Hepatocyte (in vitro differentiated cells): Measurements from ENCODE around the gene FAM193A.

Experiments used
- EZH2 ChIP-seq: fragments of 200-600 bp; sonication (generic); IDR thresholded peaks from 2 replicates; pipeline ENCODE4 v1.6.1; 2016; ENCODE audit warnings: antibody characterized with exemption, mild to moderate bottlenecking, borderline replicate concordance
- EZH2phosphoT487 ChIP-seq: fragments of 200-600 bp; sonication (generic); IDR thresholded peaks from one replicate; pipeline ENCODE4 v1.6.1; 2018; ENCODE audit warnings: antibody characterized with exemption, mild to moderate bottlenecking, low read depth, moderate library complexity; ENCODE audit not compliant: unreplicated experiment, severe bottlenecking
- TF ChIP-seq, protein P1 (sequence below): fragments of 200-600 bp; sonication (generic); IDR thresholded peaks from 2 replicates; pipeline ENCODE4 v1.5.1; 2016; ENCODE audit warnings: antibody characterized with exemption, mild to moderate bottlenecking; ENCODE audit not compliant: poor library complexity

DNA sequence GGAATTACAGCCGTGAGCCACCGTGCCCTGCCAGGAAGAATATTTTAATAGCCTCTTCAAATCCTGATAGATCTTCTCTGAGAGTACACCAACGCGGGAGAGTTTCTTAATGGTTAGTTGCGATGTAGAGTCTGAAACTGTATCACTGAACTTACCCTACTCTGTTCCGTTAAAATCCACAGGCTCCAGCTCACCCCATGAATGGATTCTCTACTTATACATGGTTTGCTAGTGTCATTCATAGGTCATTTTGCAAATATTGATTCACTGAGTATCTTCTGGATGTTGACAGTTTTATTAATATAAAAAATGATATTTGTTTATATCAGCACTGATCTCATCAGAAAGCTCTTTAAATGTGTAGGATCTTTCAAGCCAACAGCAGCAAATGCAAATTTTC lies 99.9 kb downstream of the FAM193A start:
- TF ChIP-seq, protein P1, sequence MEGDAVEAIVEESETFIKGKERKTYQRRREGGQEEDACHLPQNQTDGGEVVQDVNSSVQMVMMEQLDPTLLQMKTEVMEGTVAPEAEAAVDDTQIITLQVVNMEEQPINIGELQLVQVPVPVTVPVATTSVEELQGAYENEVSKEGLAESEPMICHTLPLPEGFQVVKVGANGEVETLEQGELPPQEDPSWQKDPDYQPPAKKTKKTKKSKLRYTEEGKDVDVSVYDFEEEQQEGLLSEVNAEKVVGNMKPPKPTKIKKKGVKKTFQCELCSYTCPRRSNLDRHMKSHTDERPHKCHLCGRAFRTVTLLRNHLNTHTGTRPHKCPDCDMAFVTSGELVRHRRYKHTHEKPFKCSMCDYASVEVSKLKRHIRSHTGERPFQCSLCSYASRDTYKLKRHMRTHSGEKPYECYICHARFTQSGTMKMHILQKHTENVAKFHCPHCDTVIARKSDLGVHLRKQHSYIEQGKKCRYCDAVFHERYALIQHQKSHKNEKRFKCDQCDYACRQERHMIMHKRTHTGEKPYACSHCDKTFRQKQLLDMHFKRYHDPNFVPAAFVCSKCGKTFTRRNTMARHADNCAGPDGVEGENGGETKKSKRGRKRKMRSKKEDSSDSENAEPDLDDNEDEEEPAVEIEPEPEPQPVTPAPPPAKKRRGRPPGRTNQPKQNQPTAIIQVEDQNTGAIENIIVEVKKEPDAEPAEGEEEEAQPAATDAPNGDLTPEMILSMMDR: no peak
- TF ChIP-seq EZH2 (no peak), EZH2phosphoT487 (no peak)
